HG03097 (cell line): ENCODE results near the gene TRIM58.

Experiments
- ATAC-seq: cut with Tn5 transposase; IDR thresholded peaks from one replicate; pipeline ENCODE4 v1.9.1; 2021; ENCODE audit not compliant: unreplicated experiment, low FRiP score

The TRIM58 gene

GRCh38 chr1:247883346-247883745 lies 26.4 kb downstream of the TRIM58 start:
- ATAC-seq: no peak

DNA sequence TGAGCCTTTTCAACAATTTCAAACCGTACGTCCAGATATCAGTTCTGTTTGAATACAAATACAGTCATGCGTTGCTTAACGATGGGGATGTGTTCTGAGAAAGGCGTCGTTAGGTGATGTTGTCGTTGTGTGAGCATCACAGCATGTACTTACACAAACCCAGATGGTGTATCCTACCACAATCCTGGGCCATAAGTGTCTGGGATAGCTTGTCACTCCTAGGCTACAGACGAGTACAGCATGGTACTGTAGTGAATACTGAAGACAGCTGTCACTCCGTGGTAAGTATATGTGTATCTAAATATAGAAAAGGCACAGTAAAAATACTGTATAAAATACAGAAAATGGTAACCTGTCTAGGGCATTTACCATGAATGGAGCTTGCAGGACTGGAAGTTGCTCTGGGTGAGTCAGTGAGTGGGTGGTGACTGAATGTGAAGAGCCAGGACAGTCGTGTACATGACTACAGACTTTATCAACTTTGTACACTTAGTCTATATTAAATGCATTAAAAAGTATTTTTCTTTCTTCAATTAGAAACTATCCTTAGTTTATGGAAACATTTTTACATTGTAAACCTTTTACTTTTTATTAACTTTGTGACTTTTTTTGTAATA lies 27.9 kb downstream of the TRIM58 start:
- ATAC-seq: no peak

GRCh38 chr1:247895163-247895637 lies 38.2 kb downstream of the TRIM58 start, which contains the start of gene OR2W3:
TSS of gene OR2W3 (plus strand) at chr1:247895587. CDS start at chr1:247895587, 0 bp downstream.
- ATAC-seq: no peak

DNA sequence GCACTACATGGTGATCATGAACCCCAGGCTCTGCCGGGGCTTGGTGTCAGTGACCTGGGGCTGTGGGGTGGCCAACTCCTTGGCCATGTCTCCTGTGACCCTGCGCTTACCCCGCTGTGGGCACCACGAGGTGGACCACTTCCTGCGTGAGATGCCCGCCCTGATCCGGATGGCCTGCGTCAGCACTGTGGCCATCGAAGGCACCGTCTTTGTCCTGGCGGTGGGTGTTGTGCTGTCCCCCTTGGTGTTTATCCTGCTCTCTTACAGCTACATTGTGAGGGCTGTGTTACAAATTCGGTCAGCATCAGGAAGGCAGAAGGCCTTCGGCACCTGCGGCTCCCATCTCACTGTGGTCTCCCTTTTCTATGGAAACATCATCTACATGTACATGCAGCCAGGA lies 39.0 kb downstream of the TRIM58 start:
- ATAC-seq: no peak

GRCh38 chr1:247904122-247904521 lies 47.1 kb downstream of the TRIM58 start:
- no peak for ATAC-seq

- no peak for ATAC-seq
These were observed 48.2 kb downstream of the TRIM58 start for GRCh38 chr1:247905181-247905580.

GRCh38 chr1:247905910-247906503 lies 49.0 kb downstream of the TRIM58 start:
- no peak for ATAC-seq

DNA sequence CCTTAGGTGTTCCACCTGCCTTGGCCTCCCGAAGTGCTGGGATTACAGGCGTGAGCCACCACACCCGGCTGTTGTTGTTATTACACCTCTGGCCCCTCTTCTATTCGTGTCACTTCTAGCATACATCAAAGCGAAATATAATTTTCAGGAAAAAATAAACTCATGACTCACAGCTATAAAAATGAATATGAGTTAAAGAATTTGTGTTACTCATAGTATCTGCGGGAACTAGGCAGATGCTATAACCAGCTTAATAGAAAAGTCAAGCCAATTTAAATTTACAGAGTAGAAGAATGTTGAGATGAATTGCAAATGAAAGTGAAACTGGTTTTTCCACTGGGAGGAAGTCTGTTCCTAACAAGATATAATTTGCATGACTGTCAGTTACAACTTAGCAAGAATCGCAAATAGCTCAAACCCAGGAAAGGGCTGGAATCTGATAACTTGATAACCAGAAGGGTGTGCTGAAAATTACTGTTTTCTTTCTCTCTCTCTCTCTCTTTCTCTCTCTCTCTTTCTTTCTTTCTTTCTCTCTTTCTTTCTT lies 49.6 kb downstream of the TRIM58 start:
- no peak for ATAC-seq

DNA sequence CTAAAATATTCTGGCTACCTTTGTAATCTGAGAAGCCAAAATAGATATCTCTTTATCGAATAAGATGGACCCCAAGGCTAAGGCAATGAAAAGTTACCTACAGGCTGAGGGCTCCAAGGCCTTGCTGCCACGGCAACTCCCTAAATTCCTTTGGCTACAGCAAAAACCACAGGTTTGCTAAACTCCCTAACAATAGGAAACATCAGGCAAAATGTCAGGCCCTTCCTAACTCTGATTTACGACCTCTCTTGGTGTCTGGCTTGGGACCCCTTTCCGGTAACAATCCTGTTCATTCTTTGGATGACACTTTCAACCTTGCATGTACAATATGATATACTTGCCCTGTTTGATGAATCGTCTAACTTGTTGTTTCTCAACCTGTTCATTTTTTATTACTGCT lies 51.8 kb downstream of the TRIM58 start:
- no peak for ATAC-seq

- no peak for ATAC-seq
These were observed 56.8 kb downstream of the TRIM58 start for GRCh38 chr1:247913786-247914185.

DNA sequence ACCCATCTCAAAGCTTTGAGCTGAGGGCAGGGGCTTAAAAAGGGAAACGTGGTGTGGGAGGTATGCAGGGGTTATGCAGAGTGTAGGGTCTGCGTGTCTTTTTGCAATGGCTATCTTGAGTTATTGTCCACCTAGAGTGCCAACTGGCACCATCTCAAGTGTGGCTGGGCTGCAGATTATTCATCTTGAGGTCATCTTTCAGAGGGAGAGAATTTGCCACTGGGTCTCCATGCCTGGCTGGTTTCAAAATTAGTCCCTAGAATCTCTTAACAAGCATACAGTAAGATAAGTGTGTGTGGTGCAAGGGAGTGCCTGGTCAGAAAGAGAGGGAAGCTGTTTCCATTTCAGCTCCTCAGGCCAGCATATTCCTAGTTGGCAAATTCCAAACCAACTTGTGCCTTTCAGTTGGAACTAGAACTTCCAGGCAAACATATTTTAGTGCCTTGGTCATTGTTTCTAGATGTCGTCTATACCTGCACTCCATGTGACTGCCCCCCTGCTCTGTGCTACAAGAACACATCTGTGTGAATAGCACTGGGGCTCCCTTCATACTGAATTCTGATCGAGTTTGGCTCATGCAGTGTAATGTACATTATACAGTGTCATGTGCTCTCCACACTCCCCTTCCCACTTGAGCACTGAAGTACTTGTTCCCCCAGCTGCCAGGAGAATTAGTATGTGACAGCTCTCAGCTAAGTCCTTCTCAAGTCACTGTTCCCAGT lies 58.1 kb downstream of the TRIM58 start:
- ATAC-seq: no peak

- no peak for ATAC-seq
These were observed 63.0 kb downstream of the TRIM58 start, which contains the start of gene OR2T8 for GRCh38 chr1:247919952-247920351. TSS of gene OR2T8 (plus strand) at chr1:247920252. CDS start at chr1:247921018, 766 bp downstream.

DNA sequence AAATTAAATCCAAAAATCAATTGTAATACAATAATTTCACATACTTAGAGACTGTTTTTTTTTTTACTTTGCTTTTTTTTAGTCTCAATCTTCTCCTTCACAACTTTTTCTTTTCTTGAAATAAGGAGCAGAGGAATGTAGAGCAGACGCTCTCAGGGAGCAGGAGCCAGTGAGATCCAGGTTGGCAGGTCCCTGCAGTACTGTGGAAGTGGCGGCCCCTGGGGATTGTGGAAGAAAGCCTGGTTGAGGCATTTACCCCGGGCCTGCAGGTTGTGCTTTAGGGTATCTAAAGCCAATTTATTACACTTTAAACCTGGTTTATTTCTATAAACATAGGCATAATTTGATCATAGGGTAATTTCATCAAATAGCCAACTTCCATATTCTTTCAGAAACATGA lies 67.0 kb downstream of the TRIM58 start:
- ATAC-seq: no peak

GRCh38 chr1:247924868-247925267 lies 67.9 kb downstream of the TRIM58 start, which contains the start of gene OR2AJ1:
TSS of gene OR2AJ1 (plus strand) at chr1:247924889. CDS start at chr1:247933769, 8,880 bp downstream.
- ATAC-seq: no peak
